GM12892 (cell line): Measurements from ENCODE around the gene SEC14L1.

Experiments
- POLR2A ChIP-seq: IDR thresholded peaks from 2 replicates; pipeline ENCODE4 v1.6.1; 2011; ENCODE audit warnings: low read depth, low read length, control low read depth
- POLR2AphosphoS5 ChIP-seq: IDR thresholded peaks from 2 replicates; pipeline ENCODE4 v1.6.1; 2011; ENCODE audit warnings: low read depth, low read length, control low read depth

- TF ChIP-seq POLR2AphosphoS5 (no peak), POLR2A (no peak)
Measured at GRCh38 chr17:77190576-77190975, 49.8 kb downstream of the SEC14L1 start.
